Measurements from ENCODE around the gene CAMKK1.

GRCh38 chr17:3895354-3895753, 2.5 kb upstream of the CAMKK1 start:
- TF ChIP-seq, protein P1, sequence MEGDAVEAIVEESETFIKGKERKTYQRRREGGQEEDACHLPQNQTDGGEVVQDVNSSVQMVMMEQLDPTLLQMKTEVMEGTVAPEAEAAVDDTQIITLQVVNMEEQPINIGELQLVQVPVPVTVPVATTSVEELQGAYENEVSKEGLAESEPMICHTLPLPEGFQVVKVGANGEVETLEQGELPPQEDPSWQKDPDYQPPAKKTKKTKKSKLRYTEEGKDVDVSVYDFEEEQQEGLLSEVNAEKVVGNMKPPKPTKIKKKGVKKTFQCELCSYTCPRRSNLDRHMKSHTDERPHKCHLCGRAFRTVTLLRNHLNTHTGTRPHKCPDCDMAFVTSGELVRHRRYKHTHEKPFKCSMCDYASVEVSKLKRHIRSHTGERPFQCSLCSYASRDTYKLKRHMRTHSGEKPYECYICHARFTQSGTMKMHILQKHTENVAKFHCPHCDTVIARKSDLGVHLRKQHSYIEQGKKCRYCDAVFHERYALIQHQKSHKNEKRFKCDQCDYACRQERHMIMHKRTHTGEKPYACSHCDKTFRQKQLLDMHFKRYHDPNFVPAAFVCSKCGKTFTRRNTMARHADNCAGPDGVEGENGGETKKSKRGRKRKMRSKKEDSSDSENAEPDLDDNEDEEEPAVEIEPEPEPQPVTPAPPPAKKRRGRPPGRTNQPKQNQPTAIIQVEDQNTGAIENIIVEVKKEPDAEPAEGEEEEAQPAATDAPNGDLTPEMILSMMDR (conservative IDR thresholded peaks at IDR 0.05), result no peak
- no peak for TF ChIP-seq EZH2 (IDR thresholded peaks at IDR 0.05; ENCODE audit: low read depth)
